Astrocyte (in vitro differentiated cells and primary cell): ENCODE measurements around the gene DEFB123.

Experiments
- EZH2 ChIP-seq: IDR thresholded peaks from 2 replicates; pipeline ENCODE4 v1.6.1; 2012; ENCODE audit warnings: mild to moderate bottlenecking, low read length, inconsistent platforms; ENCODE audit not compliant: insufficient read depth
- TF ChIP-seq, protein P1 (sequence below): IDR thresholded peaks from 2 replicates; pipeline ENCODE4 v1.5.1; 2011; ENCODE audit warnings: low read depth, mild to moderate bottlenecking, inconsistent platforms, low read length, moderate library complexity; ENCODE audit not compliant: insufficient read depth

GRCh38 chr20:31473331-31474096, 33.1 kb downstream of the DEFB123 start:
- TF ChIP-seq, protein P1, sequence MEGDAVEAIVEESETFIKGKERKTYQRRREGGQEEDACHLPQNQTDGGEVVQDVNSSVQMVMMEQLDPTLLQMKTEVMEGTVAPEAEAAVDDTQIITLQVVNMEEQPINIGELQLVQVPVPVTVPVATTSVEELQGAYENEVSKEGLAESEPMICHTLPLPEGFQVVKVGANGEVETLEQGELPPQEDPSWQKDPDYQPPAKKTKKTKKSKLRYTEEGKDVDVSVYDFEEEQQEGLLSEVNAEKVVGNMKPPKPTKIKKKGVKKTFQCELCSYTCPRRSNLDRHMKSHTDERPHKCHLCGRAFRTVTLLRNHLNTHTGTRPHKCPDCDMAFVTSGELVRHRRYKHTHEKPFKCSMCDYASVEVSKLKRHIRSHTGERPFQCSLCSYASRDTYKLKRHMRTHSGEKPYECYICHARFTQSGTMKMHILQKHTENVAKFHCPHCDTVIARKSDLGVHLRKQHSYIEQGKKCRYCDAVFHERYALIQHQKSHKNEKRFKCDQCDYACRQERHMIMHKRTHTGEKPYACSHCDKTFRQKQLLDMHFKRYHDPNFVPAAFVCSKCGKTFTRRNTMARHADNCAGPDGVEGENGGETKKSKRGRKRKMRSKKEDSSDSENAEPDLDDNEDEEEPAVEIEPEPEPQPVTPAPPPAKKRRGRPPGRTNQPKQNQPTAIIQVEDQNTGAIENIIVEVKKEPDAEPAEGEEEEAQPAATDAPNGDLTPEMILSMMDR, result no peak
- TF ChIP-seq EZH2, result no peak
